Measurements from ENCODE around the gene GARIN5B. TPM values are rescaled to one million over a fixed set of nuclear protein-coding genes. Genes with fewer than 3 reads are reported as not detected.
"Not testable (repeated sequence)": the region's sequence is repeated elsewhere in the genome, so short reads cannot be mapped to it uniquely, and the experiment has no call there.

The GARIN5B gene
- not detected for total RNA-seq
- long read RNA-seq: 0 reads

- DNase-seq (no peak), ATAC-seq (ENCODE audit: poor library complexity) (no peak)
- intact Hi-C loops (cut with DNase I): no loop called here
Observed at GRCh38 chr19:55362990-55363716, at the start of gene GARIN5B. Gene GARIN5B, minus strand, starts transcription at chr19:55363260. Its CDS starts 194 bp downstream, at chr19:55363066.

- no peak for ATAC-seq (ENCODE audit: poor library complexity)
- intact Hi-C loops (cut with DNase I): no loop called here
Observed at GRCh38 chr19:55410168-55410567, 47.1 kb upstream of the GARIN5B start.

GRCh38 chr19:55409179-55409578 is 46.1 kb upstream of the GARIN5B start:
- ATAC-seq (ENCODE audit: poor library complexity); DNase-seq; intact Hi-C loops (cut with DNase I): not testable (repeated sequence)

More at GRCh38 chr19:55410168-55410567, 47.1 kb upstream of the GARIN5B start:
- no peak for DNase-seq

- intact Hi-C loops (cut with DNase I): no loop called here
- DNase-seq: no peak
Observed at GRCh38 chr19:55408533-55408872, 45.4 kb upstream of the GARIN5B start.

GRCh38 chr19:55407800-55408532 is 44.9 kb upstream of the GARIN5B start:
- ATAC-seq (ENCODE audit: poor library complexity): peak; percentile 97
- intact Hi-C loops (cut with DNase I): no loop called here
- DNase-seq: peak; percentile 99

More at GRCh38 chr19:55408533-55408872, 45.4 kb upstream of the GARIN5B start:
- ATAC-seq (ENCODE audit: poor library complexity): no peak

GRCh38 chr19:55407550-55407799 is 44.4 kb upstream of the GARIN5B start, which contains the start of gene UBE2S:
Gene UBE2S, minus strand, starts transcription at chr19:55407788. Its CDS starts 199 bp downstream, at chr19:55407589.
- ATAC-seq (ENCODE audit: poor library complexity); DNase-seq; intact Hi-C loops (cut with DNase I): not testable (repeated sequence)

GRCh38 chr19:55406826-55407549 is 43.9 kb upstream of the GARIN5B start:
- peak; percentile 59 for DNase-seq
- intact Hi-C loops (cut with DNase I): no loop called here
- peak; percentile 0 for ATAC-seq (ENCODE audit: poor library complexity)

GRCh38 chr19:55406091-55406825 is 43.2 kb upstream of the GARIN5B start:
- intact Hi-C loops (cut with DNase I): no loop called here
- DNase-seq (no peak), ATAC-seq (ENCODE audit: poor library complexity) (no peak)

- ATAC-seq (ENCODE audit: poor library complexity) (no peak), DNase-seq (no peak)
- intact Hi-C loops (cut with DNase I): no loop called here
Observed at GRCh38 chr19:55405638-55406037, 42.6 kb upstream of the GARIN5B start.

- DNase-seq (no peak), ATAC-seq (ENCODE audit: poor library complexity) (no peak)
- intact Hi-C loops (cut with DNase I): no loop called here
Observed at GRCh38 chr19:55402509-55402908, 39.4 kb upstream of the GARIN5B start.

GRCh38 chr19:55401390-55401789 is 38.3 kb upstream of the GARIN5B start:
- DNase-seq; ATAC-seq (ENCODE audit: poor library complexity); intact Hi-C loops (cut with DNase I): not testable (repeated sequence)

GRCh38 chr19:55400281-55401087 is 37.4 kb upstream of the GARIN5B start:
- intact Hi-C loops (cut with DNase I): no loop called here
- DNase-seq (no peak), ATAC-seq (ENCODE audit: poor library complexity) (no peak)

- no peak for DNase-seq
- ATAC-seq (ENCODE audit: poor library complexity): no peak
- intact Hi-C loops (cut with DNase I): no loop called here
Observed at GRCh38 chr19:55398200-55398925, 35.3 kb upstream of the GARIN5B start.

GRCh38 chr19:55392820-55393761 is 30.0 kb upstream of the GARIN5B start:
- ATAC-seq (ENCODE audit: poor library complexity) (no peak), DNase-seq (no peak)
- intact Hi-C loops (cut with DNase I): no loop called here

GRCh38 chr19:55391702-55392615 is 28.9 kb upstream of the GARIN5B start:
- ATAC-seq (ENCODE audit: poor library complexity) (no peak), DNase-seq (no peak)
- intact Hi-C loops (cut with DNase I): no loop called here

All from Right ventricle myocardium superior (tissue), 1 donor.